GM10248 (cell line): ENCODE results near the gene ARMH4.

Experiments
- CTCF ChIA-PET: fragments of 300-600 bp; sonication (Branson Sonifier 250); formaldehyde crosslinking; extraction: SDS; loops from one replicate; lab custom pipeline; 2021; ENCODE audit warnings: antibody characterized with exemption; lab: Yijun Ruan, JAX
- POLR2A ChIA-PET: fragments of 350-650 bp; sonication (Branson Sonifier 250); formaldehyde crosslinking; extraction: SDS; loops from one replicate; lab custom pipeline; 2020; ENCODE audit warnings: antibody characterized with exemption; lab: Yijun Ruan, JAX
- DNase-seq: peaks from one replicate; pipeline ENCODE4 v3.0.0; 2012; ENCODE audit errors: extremely low spot score
- CTCF ChIP-seq: IDR thresholded peaks from 2 replicates; pipeline ENCODE4 v1.5.1; 2012; ENCODE audit warnings: mild to moderate bottlenecking, low read depth; ENCODE audit errors: extremely low read depth, missing control alignments, control extremely low read depth

The ARMH4 gene

GRCh38 chr14:58002618-58003017 is 149.4 kb downstream of the ARMH4 start:
- ChIA-PET CTCF (interaction anchor here (1.1 kb wide), 1 partner anchor 14 kb away, joined by 3 read pairs; no protein-coding TSS in a partner anchor), POLR2A (no interaction called here)
- DNase-seq, result no peak
- no peak for TF ChIP-seq CTCF

- ChIA-PET CTCF (interaction anchor here (1.6 kb wide), 1 partner anchor 9 kb away, joined by 3 read pairs; no protein-coding TSS in a partner anchor), POLR2A (no interaction called here)
- no peak for DNase-seq
- no peak for TF ChIP-seq CTCF
Measured at GRCh38 chr14:57999979-58000378, 152.0 kb downstream of the ARMH4 start.

GRCh38 chr14:57999471-57999870 is 152.5 kb downstream of the ARMH4 start:
- DNase-seq, result no peak
- no peak for TF ChIP-seq CTCF
- POLR2A ChIA-PET, result no interaction called here
- CTCF ChIA-PET, result interaction anchor here (1.6 kb wide), 1 partner anchor 9 kb away, joined by 3 read pairs; no protein-coding TSS in a partner anchor

- ChIA-PET POLR2A (no interaction called here), CTCF (interaction anchor here (1.6 kb wide), 1 partner anchor 10 kb away, joined by 3 read pairs; no protein-coding TSS in a partner anchor)
- no peak for TF ChIP-seq CTCF
- no peak for DNase-seq
Measured at GRCh38 chr14:57998766-57999165, 153.2 kb downstream of the ARMH4 start.

- ChIA-PET CTCF (no interaction called here), POLR2A (no interaction called here)
- no peak for TF ChIP-seq CTCF
- no peak for DNase-seq
Measured at GRCh38 chr14:57991353-57991752, 160.7 kb downstream of the ARMH4 start.

GRCh38 chr14:57988445-57988844 is 163.6 kb downstream of the ARMH4 start:
- no peak for TF ChIP-seq CTCF
- no peak for DNase-seq
- POLR2A ChIA-PET, result no interaction called here
- CTCF ChIA-PET, result interaction anchor here (0.7 to 1.2 kb wide), 2 partner anchors 8 to 14 kb away, joined by 3 read pairs; no protein-coding TSS in a partner anchor
